GM21367 (cell line): ENCODE results near the gene KDELR3.
"Not testable (repeated sequence)": the region's sequence is repeated elsewhere in the genome, so short reads cannot be mapped to it uniquely, and the experiment has no call there.

Experiments used
- ATAC-seq: cut with Tn5 transposase; IDR thresholded peaks from one replicate; pipeline ENCODE4 v1.9.1; 2021; ENCODE audit not compliant: unreplicated experiment

KDELR3 gene

GRCh38 chr22:38456272-38456835 is 11.5 kb upstream of the KDELR3 start:
- ATAC-seq = no peak

GRCh38 chr22:38456841-38457699 is 10.8 kb upstream of the KDELR3 start:
- ATAC-seq = no peak

DNA sequence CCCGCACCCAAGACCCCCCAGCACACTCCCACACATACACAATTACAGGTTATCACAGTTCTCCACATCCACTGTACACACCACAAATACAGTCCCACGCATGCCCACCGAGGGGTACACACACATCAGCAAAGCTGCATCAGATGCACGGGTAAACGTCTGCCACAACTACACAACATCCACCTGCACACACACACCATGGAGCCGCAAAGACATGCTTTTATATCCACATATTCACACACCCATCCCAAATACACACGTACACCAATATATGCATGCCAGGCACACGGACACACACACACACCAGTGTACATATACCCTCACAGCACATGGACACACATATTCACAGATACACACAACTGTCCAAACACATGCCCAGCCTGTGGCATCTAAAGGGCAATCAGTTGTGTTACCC is 7.5 kb upstream of the KDELR3 start:
- ATAC-seq = no peak

GRCh38 chr22:38461057-38461413 is 6.9 kb upstream of the KDELR3 start:
- no peak for ATAC-seq

GRCh38 chr22:38461414-38462081 is 6.3 kb upstream of the KDELR3 start:
- no peak for ATAC-seq

GRCh38 chr22:38462960-38463784 is 4.7 kb upstream of the KDELR3 start:
- ATAC-seq = no peak

- no peak for ATAC-seq
Observed at GRCh38 chr22:38464992-38465672, 2.8 kb upstream of the KDELR3 start.

DNA sequence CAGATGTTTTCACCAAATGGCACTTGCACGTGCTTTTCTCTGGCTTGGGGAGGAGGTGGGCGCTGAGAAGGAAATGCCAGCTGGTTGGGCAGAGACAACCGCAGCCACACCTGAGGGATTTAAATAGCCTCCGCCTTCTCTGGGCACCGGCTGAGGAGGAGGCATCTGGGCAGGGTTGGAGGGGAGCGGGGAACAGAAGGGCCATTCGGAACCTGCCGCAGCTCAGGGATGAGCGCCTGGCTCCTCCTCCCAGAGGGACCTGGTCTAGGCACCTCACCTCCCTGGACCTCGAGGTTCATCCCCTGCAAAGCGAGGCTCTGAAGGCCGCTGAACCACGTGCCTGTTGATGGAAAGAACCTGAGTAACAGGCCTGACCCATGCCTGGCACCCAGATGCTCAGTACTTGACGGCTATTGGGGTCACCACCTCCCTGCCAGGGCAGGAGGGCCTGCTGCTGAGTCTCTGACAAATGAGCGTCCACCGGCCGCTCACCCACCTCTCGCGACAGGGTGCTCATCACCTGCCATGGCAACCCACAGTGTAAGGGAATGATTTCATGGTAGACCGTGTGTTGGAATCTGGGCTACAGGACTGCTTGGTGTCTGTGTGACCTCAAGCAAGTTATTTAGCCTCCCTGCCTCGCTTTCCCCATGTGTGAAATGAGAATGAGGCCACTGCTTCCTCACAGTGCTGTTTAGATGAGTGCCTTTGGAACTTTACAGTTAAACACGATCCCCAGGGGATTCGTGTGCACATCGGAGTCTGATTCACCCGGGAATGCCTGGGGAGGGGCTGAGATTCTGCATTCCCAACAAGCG is 2.0 kb upstream of the KDELR3 start:
- no peak for ATAC-seq

DNA sequence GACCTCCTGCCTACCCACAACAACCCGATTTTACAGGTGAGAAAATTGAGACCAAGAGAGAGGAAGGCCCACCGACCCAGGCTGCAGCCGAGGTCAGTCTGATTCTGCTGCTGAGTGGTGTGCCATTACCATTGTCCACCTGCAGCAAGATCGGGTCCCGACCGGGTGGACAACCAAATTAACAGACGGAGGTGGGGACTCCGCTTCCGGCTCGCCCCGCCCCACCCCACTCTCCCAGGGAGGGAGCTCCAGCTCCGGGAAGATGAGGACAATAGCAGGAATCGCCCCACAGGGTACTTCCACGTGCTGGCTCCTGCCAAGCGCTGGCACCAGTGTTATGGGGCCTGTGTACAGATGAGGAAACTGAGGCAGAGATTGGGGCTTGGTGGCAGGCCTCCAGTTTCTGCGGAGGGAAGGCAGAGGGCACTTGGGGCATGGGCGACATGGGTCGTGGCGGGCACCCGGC is 425 bp upstream of the KDELR3 start:
- no peak for ATAC-seq

DNA sequence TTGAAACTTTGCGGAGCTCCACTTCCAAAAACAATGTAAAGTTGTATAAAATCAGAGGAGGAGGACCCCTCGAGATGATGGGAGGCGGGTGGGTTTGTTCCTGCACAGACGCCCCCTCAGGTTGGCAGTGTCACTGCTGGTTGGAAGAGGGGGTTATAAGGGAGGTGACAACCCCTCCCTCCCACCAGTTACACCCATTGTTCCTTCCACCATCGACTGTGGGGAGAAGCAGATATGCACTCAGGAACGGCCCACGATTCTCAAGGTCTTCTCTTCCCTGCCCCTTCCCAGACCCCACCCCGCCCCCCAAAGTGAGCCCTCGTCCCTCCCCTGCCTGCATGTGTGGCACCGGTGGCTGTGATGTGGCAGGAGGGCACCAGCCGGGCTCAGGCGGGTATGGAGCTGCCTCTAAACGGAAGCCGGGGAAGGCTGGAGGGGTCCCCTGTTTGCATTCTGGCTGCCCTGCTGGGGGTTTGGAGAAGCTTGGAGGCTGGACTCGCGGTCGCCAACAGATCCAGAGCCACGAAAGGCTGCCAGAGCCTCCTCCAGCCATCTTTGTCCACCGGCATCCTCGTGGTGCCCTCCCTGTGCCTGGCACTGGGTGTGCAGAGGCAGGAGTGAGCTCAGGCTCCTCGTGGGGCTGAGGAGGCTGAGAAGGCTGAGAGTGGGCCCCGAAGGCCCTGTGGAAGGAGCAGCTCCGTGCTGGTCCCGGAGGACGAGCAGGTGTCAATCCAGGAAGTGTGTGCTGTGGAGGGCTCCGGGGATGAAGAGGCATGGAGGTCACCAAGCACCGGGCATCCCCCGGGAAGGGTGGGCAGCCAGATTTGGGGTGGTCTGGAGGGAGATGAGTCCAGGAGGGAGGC is 778 bp downstream of the KDELR3 start:
- no peak for ATAC-seq

DNA sequence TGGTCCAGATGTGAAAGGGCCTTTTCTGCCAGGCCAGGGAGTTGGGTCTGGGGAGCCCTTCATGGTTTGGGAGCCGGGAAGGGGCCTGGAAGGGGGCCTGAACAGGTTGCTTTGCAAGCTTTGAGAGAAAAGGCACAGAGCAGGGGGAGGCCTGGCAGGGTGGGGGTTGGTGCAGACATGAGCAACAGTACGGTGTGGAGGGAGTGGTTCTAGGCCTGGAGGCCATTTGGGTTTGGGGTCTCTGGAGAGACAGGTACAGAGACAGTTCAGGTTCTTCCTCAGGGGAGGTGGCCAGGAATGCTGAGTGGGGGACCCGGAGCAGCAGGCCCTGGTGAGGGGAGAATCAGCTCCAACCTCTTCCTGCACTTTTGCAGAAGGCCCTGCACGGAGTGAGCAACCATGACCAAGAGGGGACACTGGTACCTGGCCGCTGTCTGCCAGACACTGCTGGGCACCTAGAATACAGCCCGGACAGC is 1.4 kb downstream of the KDELR3 start:
- ATAC-seq = no peak

- ATAC-seq = not testable (repeated sequence)
Observed at GRCh38 chr22:38470179-38470578, 2.3 kb downstream of the KDELR3 start.

GRCh38 chr22:38471237-38471636 is 3.3 kb downstream of the KDELR3 start:
- ATAC-seq = no peak

DNA sequence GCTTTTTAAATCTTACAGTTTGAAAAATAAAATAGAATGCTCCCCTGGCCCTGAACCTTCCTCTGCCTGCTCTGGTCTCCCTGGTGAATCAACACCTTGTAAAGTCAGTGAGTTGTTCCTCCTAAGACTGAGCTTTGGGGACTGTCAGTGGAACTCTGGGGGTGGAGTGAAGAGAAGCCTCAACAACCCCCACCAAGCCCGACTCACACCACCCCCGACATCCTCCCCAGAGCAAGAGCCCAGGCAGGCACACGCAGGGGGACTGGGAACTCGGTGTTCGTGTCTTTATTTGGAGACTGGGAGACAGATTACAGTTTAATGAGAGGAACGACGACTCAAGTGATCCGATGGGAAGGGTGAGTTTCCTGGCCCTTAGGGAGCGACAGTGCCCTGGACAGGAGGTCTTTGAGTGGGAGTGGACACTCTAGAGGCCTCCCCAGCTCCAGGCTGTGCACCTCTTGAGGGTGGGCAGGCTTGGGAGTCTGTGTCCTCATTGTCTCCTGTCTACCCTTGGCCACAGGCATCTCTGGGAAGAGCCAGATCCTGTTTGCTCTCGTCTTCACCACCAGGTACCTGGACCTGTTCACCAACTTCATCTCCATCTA is 6.2 kb downstream of the KDELR3 start:
- ATAC-seq = no peak

DNA sequence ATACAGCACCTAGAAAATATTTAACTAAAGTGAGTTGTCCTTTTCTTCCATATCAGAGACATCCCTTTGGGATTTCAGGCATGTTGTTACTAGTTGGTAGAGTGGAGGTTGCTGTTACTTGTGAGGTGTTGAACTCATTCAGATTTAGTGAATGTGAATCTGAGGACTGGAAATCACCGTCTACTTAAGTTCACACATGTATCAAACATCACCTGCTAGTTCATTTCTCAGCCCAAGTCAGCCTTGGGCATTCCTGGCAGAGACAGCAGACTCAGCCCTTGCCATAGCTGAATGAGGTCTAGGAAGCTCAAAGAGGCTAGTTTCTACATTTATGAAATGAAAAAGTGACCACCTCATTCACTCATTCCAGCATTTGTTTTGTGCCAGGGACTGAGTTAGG is 9.7 kb downstream of the KDELR3 start:
- no peak for ATAC-seq

- ATAC-seq = no peak
Observed at GRCh38 chr22:38479096-38479837, 11.4 kb downstream of the KDELR3 start.

GRCh38 chr22:38481162-38481870 is 13.4 kb downstream of the KDELR3 start:
- no peak for ATAC-seq
